Measurements from ENCODE around the gene SLC2A13. TPM values are rescaled to one million over a fixed set of nuclear protein-coding genes. Genes with fewer than 3 reads are reported as not detected.

The SLC2A13 gene
- total and polyA plus RNA-seq, 10 of the 15 experiments (the other 5 are each of a cell fraction or from before 2014, with no cell fraction given), result 0.05 to 3.7 (median 0.25) TPM

DNA sequence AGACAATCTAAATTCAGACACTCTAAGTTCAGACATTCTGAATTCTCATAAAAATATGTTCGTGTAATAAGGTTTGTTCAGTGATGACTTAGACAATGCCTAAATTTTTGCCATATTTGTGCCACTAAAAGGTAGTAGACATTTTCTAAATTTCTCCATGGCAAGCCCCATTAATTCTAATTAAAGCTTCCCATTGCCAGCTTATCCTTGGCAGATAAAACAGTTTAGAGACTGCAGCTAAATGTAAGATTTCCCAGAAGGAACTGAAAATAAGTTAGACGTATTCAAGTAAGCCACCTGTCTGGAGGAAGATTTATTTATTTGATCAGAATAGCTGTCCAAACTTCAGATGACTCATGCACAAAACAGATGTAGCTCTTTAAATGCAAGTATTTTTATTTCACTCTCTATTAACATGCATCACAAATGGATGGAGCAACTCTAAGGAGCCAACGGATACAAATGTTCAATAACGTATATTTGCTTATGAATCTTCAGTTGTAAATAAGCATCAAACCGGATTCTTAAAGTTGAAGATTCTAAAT lies 130.4 kb downstream of the SLC2A13 start:
- in situ Hi-C loops (cut with MboI) (no loop called here), intact Hi-C loops (cut with micrococcal nuclease; ENCODE audit: unreplicated experiment) (no loop called here)
- Histone ChIP-seq H2AFZ (ENCODE audit: control insufficient read depth, low read depth, low read length) (no peak overlapping the region), H3K4me3 (no peak overlapping the region), H3K36me3 (ENCODE audit: control insufficient read depth in 2 of 2, insufficient read depth in 2 of 2, low read length in 1 of 2) (no peaks in the 10 kb centered on the region), H3K4me2 (ENCODE audit: control insufficient read depth, insufficient read depth) (no peak overlapping the region), H4K20me1 (ENCODE audit: control insufficient read depth, insufficient read depth) (no peaks in the 10 kb centered on the region), H3K4me1 (ENCODE audit: control insufficient read depth, insufficient read depth, low read length) (no peaks in the 10 kb centered on the region), H3K9me3 (replicated peaks; ENCODE audit: control insufficient read depth, insufficient read depth, low read length) (no peaks in the 10 kb centered on the region), H3K79me2 (ENCODE audit: control insufficient read depth, insufficient read depth, low read length) (no peaks in the 10 kb centered on the region), H3K27ac (ENCODE audit: control insufficient read depth, insufficient read depth) (no peak overlapping the region), H3K9ac (ENCODE audit: control insufficient read depth, insufficient read depth, low read length) (no peak overlapping the region), H3K27me3 (replicated peaks in 1 of 2; ENCODE audit: control insufficient read depth in 2 of 2, insufficient read depth in 2 of 2, low read length in 1 of 2) (no peaks in the 10 kb centered on the region)
- DNase-seq (ENCODE audit: low read depth, low spot score) (no peak), ATAC-seq (no peak), FAIRE-seq (no peak)
- TF ChIP-seq RUNX3 (IDR thresholded peaks at IDR 0.05; ENCODE audit: low read length), result no peak
- no peak for TF ChIP-seq NBN (IDR thresholded peaks at IDR 0.05)
- no peak for TF ChIP-seq EP300 (IDR thresholded peaks at IDR 0.05; ENCODE audit: borderline replicate concordance in 1 of 2, control insufficient read depth in 1 of 2, low read depth in 2 of 2, low read length in 2 of 2)
- TF ChIP-seq ESRRA (IDR thresholded peaks at IDR 0.05; ENCODE audit: low read length), result no peak
- no peak for TF ChIP-seq ATF7 (IDR thresholded peaks at IDR 0.05; ENCODE audit: low read depth)
- TF ChIP-seq, protein P1, sequence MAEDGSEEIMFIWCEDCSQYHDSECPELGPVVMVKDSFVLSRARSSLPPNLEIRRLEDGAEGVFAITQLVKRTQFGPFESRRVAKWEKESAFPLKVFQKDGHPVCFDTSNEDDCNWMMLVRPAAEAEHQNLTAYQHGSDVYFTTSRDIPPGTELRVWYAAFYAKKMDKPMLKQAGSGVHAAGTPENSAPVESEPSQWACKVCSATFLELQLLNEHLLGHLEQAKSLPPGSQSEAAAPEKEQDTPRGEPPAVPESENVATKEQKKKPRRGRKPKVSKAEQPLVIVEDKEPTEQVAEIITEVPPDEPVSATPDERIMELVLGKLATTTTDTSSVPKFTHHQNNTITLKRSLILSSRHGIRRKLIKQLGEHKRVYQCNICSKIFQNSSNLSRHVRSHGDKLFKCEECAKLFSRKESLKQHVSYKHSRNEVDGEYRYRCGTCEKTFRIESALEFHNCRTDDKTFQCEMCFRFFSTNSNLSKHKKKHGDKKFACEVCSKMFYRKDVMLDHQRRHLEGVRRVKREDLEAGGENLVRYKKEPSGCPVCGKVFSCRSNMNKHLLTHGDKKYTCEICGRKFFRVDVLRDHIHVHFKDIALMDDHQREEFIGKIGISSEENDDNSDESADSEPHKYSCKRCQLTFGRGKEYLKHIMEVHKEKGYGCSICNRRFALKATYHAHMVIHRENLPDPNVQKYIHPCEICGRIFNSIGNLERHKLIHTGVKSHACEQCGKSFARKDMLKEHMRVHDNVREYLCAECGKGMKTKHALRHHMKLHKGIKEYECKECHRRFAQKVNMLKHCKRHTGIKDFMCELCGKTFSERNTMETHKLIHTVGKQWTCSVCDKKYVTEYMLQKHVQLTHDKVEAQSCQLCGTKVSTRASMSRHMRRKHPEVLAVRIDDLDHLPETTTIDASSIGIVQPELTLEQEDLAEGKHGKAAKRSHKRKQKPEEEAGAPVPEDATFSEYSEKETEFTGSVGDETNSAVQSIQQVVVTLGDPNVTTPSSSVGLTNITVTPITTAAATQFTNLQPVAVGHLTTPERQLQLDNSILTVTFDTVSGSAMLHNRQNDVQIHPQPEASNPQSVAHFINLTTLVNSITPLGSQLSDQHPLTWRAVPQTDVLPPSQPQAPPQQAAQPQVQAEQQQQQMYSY (CRISPR knock-in tag; IDR thresholded peaks at IDR 0.05), result no peak
- TF ChIP-seq YBX1 (IDR thresholded peaks at IDR 0.05), result no peak
- TF ChIP-seq SMC3 (IDR thresholded peaks at IDR 0.05; ENCODE audit: borderline replicate concordance, low read length), result no peak
- TF ChIP-seq POU2F2 (IDR thresholded peaks at IDR 0.05; ENCODE audit: borderline replicate concordance, low read depth, low read length), result no peak
- no peak for TF ChIP-seq MYB (IDR thresholded peaks at IDR 0.05; ENCODE audit: borderline replicate concordance, low read depth, low read length)
- no peak for TF ChIP-seq PAX8 (IDR thresholded peaks at IDR 0.05)
- BruUV-seq (replicated peaks), result no TSS peak
- SMC1A ChIA-PET (ENCODE audit: uncharacterized antibody, unreplicated experiment), result interaction anchor here (0.9 to 2.7 kb wide), 6 partner anchors 10 to 373 kb away, joined by 3 to 11 read pairs (median 4); no protein-coding TSS in a partner anchor
- CTCF ChIA-PET, result interaction anchor here (0.9 to 1.4 kb wide), 3 partner anchors 11 to 132 kb away, joined by 4 read pairs; no protein-coding TSS in a partner anchor
- POLR2A ChIA-PET, result no interaction called here
- 73% methylated on average over 5 of the region's 5 CpGs for WGBS (ENCODE audit: insufficient coverage, insufficient replicate concordance, low lambda C conversion rate, missing lambda C conversion rate)
- RAD21 ChIA-PET (ENCODE audit: unreplicated experiment), result no interaction called here

Measured in GM12878 (cell line).